Adrenal gland (tissue), 5 donors: ENCODE data around the gene WNT5B.
"Not testable (repeated sequence)": the region's sequence is repeated elsewhere in the genome, so short reads cannot be mapped to it uniquely, and the experiment has no call there.

Source experiments
- POLR2A ChIP-seq, 2 donors: fragments of 450-650 bp; IDR thresholded peaks; one replicate each; pipeline ENCODE4 v1.6.1; 2017; ENCODE audit warnings: antibody characterized with exemption in 2 of 2, mild to moderate bottlenecking in 2 of 2, moderate library complexity in 1 of 2
- TF ChIP-seq, protein P1 (sequence below), 6 experiments: fragments of 450-650 bp in 4 of 6; fragments of 200-600 bp in 2 of 6; sonication (generic) in 1 of 6; IDR thresholded peaks; 1 replicate in 5 of 6; 2 replicates in 1 of 6; pipeline versions ENCODE4 v1.5.1 to v1.8.0; 2016 to 2021; ENCODE audit warnings: antibody characterized with exemption in 6 of 6, mild to moderate bottlenecking in 2 of 6, moderate library complexity in 1 of 6
- donor health status: DM: no; HTN: no; CAD: no.

DNA sequence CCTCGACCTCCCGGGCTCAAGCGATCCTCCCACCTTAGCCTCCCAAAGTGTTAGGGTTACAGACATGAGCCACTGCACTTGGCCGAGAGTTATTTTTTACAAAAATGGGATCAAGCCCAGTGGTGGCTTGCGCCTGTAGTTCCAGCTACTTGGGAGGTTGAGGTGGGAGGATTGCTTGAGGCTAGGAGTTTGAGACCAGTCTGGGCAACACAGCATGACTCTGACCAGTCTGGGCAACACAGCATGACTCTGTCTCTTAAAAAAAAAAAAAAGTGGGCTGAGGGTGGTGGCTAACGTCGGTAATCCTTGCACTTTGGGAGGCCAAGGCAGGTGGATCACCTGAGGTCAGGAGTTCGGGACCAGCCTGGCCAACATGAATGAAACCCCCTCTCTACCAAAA lies 66.1 kb downstream of the WNT5B start:
- TF ChIP-seq POLR2A (IDR thresholded peaks at IDR 0.05): not testable (repeated sequence)
- TF ChIP-seq, protein P1, sequence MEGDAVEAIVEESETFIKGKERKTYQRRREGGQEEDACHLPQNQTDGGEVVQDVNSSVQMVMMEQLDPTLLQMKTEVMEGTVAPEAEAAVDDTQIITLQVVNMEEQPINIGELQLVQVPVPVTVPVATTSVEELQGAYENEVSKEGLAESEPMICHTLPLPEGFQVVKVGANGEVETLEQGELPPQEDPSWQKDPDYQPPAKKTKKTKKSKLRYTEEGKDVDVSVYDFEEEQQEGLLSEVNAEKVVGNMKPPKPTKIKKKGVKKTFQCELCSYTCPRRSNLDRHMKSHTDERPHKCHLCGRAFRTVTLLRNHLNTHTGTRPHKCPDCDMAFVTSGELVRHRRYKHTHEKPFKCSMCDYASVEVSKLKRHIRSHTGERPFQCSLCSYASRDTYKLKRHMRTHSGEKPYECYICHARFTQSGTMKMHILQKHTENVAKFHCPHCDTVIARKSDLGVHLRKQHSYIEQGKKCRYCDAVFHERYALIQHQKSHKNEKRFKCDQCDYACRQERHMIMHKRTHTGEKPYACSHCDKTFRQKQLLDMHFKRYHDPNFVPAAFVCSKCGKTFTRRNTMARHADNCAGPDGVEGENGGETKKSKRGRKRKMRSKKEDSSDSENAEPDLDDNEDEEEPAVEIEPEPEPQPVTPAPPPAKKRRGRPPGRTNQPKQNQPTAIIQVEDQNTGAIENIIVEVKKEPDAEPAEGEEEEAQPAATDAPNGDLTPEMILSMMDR (IDR thresholded peaks at IDR 0.05): not testable (repeated sequence)
